ENCODE measurements around the gene CD44. TPM values are rescaled to one million over a fixed set of nuclear protein-coding genes. Genes with fewer than 3 reads are reported as not detected.

The CD44 gene
- total RNA-seq, 4 donors from 2014 or later: 212 to 292 (median 275) TPM

DNA sequence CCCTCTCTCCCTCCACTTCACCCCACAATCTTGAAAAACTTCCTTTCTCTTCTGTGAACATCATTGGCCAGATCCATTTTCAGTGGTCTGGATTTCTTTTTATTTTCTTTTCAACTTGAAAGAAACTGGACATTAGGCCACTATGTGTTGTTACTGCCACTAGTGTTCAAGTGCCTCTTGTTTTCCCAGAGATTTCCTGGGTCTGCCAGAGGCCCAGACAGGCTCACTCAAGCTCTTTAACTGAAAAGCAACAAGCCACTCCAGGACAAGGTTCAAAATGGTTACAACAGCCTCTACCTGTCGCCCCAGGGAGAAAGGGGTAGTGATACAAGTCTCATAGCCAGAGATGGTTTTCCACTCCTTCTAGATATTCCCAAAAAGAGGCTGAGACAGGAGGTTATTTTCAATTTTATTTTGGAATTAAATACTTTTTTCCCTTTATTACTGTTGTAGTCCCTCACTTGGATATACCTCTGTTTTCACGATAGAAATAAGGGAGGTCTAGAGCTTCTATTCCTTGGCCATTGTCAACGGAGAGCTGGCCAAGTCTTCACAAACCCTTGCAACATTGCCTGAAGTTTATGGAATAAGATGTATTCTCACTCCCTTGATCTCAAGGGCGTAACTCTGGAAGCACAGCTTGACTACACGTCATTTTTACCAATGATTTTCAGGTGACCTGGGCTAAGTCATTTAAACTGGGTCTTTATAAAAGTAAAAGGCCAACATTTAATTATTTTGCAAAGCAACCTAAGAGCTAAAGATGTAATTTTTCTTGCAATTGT, 92.3 kb downstream of the CD44 start:
- peaks cover 7 to 41% (median 22%) of the 10 kb centered on the region in 4 donors for H3K36me3 ChIP-seq
- WGBS: 94% methylated on average over 5 of the region's 5 CpGs
- no peak for DNase-seq (ENCODE audit: extremely low spot score)
- intact Hi-C loops (cut with DNase I): loop anchor here (5.0 to 10.0 kb wide), 2 partner anchors 89 to 306 kb away; no protein-coding TSS in a partner anchor
- H3K27me3 ChIP-seq: no peaks in the 10 kb centered on the region
- peak overlapping the region in 3 of 4 donors; percentile 70 to 78 (median 70) for H3K27ac ChIP-seq (replicated peaks in 1 of 4)
- no peak overlapping the region for H3K4me3 ChIP-seq
- TF ChIP-seq, protein P1, sequence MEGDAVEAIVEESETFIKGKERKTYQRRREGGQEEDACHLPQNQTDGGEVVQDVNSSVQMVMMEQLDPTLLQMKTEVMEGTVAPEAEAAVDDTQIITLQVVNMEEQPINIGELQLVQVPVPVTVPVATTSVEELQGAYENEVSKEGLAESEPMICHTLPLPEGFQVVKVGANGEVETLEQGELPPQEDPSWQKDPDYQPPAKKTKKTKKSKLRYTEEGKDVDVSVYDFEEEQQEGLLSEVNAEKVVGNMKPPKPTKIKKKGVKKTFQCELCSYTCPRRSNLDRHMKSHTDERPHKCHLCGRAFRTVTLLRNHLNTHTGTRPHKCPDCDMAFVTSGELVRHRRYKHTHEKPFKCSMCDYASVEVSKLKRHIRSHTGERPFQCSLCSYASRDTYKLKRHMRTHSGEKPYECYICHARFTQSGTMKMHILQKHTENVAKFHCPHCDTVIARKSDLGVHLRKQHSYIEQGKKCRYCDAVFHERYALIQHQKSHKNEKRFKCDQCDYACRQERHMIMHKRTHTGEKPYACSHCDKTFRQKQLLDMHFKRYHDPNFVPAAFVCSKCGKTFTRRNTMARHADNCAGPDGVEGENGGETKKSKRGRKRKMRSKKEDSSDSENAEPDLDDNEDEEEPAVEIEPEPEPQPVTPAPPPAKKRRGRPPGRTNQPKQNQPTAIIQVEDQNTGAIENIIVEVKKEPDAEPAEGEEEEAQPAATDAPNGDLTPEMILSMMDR (IDR thresholded peaks at IDR 0.05): no peak
- TF ChIP-seq EP300 (IDR thresholded peaks at IDR 0.05): no peak
- TF ChIP-seq POLR2AphosphoS5 (IDR thresholded peaks at IDR 0.05): no peak
- no peak for TF ChIP-seq POLR2A (IDR thresholded peaks at IDR 0.05; ENCODE audit: low read depth)
- peaks cover 0 to 37% (median 29%) of the 10 kb centered on the region in 4 donors for H3K4me1 ChIP-seq
- H3K9me3 ChIP-seq: peaks cover 0 to 5% (median 2%) of the 10 kb centered on the region in 4 donors

DNA sequence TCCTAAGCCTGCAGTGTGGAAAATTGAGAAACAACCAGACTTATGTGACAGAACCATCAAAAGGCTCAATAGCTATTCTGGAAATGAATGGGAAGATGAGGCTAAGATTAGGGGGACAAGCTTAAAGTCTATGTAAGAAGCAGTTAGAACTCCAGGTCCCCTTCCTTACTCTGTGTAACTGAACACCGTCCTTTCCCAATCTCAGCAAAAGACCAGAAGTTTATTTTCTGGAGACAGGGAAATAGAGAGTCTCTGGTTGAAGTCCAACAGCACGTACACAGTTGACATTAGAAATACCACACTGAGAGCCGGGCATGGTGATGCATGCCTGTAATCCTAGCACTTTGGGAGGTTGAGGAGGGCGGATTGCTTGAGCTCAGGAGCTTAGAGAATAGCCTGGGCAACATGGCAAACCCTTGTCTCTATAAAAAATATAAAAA, 93.9 kb downstream of the CD44 start:
- no peak for TF ChIP-seq POLR2A (IDR thresholded peaks at IDR 0.05; ENCODE audit: low read depth)
- no peak for TF ChIP-seq EP300 (IDR thresholded peaks at IDR 0.05)
- peak in 1 of 2 donors; percentile 62 for TF ChIP-seq POLR2AphosphoS5 (IDR thresholded peaks at IDR 0.05)
- TF ChIP-seq, protein P1 (IDR thresholded peaks at IDR 0.05): no peak
- no peaks in the 10 kb centered on the region for H3K27me3 ChIP-seq
- peak overlapping the region; percentile 58 to 78 (median 70) for H3K27ac ChIP-seq (replicated peaks in 1 of 4)
- H3K4me1 ChIP-seq: peaks cover 0 to 36% (median 32%) of the 10 kb centered on the region in 4 donors
- peaks cover 7 to 31% (median 22%) of the 10 kb centered on the region in 4 donors for H3K36me3 ChIP-seq
- H3K9me3 ChIP-seq: peaks cover 0 to 5% (median 2%) of the 10 kb centered on the region in 4 donors
- 54% methylated on average over 4 of the region's 4 CpGs for WGBS
- DNase-seq (ENCODE audit: extremely low spot score): no peak
- intact Hi-C loops (cut with DNase I): loop anchor here (5.0 to 10.0 kb wide), 2 partner anchors 91 to 308 kb away; no protein-coding TSS in a partner anchor
- no peak overlapping the region for H3K4me3 ChIP-seq

DNA sequence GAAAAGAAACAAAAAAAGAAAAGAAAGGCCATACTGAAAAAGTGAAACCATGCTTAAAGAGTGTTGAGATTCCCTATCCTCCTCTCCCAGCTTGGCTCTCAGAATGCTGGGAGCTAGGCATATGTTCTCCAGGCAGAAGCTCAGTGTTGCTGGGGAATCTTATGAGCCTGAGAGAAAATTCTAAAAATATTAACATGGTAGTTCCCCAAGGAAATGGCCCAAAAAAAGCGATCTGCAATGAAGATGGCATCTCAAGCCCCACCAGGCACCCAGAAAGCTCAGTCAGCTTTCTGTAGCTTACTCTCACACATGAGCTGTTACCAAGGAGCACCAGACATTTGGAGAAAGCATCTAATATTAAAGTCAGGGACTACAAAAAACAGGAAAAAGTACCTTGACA, 94.5 kb downstream of the CD44 start:
- H3K4me3 ChIP-seq: no peak overlapping the region
- WGBS: 84% methylated on average over 1 of the region's 1 CpG
- intact Hi-C loops (cut with DNase I): loop anchor here (5.0 to 10.0 kb wide), 2 partner anchors 91 to 309 kb away; no protein-coding TSS in a partner anchor
- peaks cover 0 to 5% (median 2%) of the 10 kb centered on the region in 4 donors for H3K9me3 ChIP-seq
- no peak for DNase-seq (ENCODE audit: extremely low spot score)
- no peaks in the 10 kb centered on the region for H3K27me3 ChIP-seq
- no peak for TF ChIP-seq POLR2AphosphoS5 (IDR thresholded peaks at IDR 0.05)
- TF ChIP-seq, protein P1 (IDR thresholded peaks at IDR 0.05): no peak
- no peak for TF ChIP-seq EP300 (IDR thresholded peaks at IDR 0.05)
- no peak for TF ChIP-seq POLR2A (IDR thresholded peaks at IDR 0.05; ENCODE audit: low read depth)
- peak overlapping the region; percentile 58 to 78 (median 70) for H3K27ac ChIP-seq (replicated peaks in 1 of 4)
- peaks cover 7 to 28% (median 21%) of the 10 kb centered on the region in 4 donors for H3K36me3 ChIP-seq
- H3K4me1 ChIP-seq: peaks cover 0 to 36% (median 34%) of the 10 kb centered on the region in 4 donors

DNA sequence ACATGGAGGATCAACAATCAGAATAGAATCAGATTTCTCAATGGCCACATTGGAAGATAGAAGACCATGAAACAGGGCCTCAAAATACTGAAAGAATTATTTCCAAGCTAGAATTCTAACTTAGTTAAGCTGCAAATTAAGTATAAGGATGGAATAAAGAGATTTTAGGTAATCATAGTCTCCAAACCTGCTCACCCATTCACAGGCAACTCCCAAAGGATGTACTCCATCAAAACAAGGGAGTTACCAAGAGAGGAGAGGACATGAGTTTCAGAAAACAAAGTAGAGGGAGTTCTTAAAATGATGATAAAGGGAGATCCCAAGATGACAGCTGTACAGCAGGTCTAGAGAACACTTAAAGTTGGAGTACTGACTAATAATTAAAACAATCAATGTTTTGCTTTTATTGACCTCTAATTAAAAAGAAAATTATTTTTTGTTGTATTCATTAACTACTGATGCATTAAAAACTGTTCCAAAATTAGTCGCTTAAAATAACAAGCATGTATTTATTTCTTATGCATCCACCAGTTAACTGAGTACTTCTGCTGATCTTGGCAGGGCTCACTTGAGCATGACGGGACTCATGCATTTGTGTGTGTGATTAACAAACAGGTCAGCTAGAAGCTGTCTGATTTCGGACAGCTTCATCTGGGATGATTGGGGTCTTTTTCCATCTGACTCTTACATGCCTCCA, 95.6 kb downstream of the CD44 start:
- H3K27me3 ChIP-seq: no peaks in the 10 kb centered on the region
- 91% methylated on average over 3 of the region's 3 CpGs for WGBS
- H3K36me3 ChIP-seq: peaks cover 5 to 17% (median 13%) of the 10 kb centered on the region in 4 donors
- no peak overlapping the region for H3K27ac ChIP-seq (replicated peaks in 1 of 4)
- peaks cover 0 to 5% (median 2%) of the 10 kb centered on the region in 4 donors for H3K9me3 ChIP-seq
- DNase-seq (ENCODE audit: extremely low spot score): no peak
- intact Hi-C loops (cut with DNase I): loop anchor here (5.0 to 10.0 kb wide), 2 partner anchors 92 to 310 kb away; no protein-coding TSS in a partner anchor
- TF ChIP-seq, protein P1 (IDR thresholded peaks at IDR 0.05): no peak
- TF ChIP-seq POLR2AphosphoS5 (IDR thresholded peaks at IDR 0.05): no peak
- no peak overlapping the region for H3K4me3 ChIP-seq
- H3K4me1 ChIP-seq: peaks cover 0 to 47% (median 43%) of the 10 kb centered on the region in 4 donors
